IMR-90 (cell line): ENCODE measurements around the gene FADS2. TPM values are rescaled to one million over a fixed set of nuclear protein-coding genes. Genes with fewer than 3 reads are reported as not detected.

Experiments used
- ATAC-seq: fragments of 200-7000 bp; cut with Tn5 transposase; 2 replicates; pipeline ENCODE4 v1.9.1; 2020; ENCODE audit warnings: low read depth, mild to moderate bottlenecking, moderate library complexity
- BruUV-seq: library from RNA; stranded (reverse); fragments of 400-500 nt; replicated peaks from 2 replicates; lab custom pipeline; 2021; lab: Mats Ljungman, UMichigan
- CTCF ChIA-PET: fragments of 300-600 bp; formaldehyde crosslinking; extraction: SDS; loops from one replicate; lab custom pipeline; 2021; ENCODE audit warnings: antibody characterized with exemption; lab: Yijun Ruan, JAX
- POLR2A ChIA-PET: fragments of 300-600 bp; sonication (Branson Sonifier 250); formaldehyde crosslinking; loops from one replicate; lab custom pipeline; 2022; ENCODE audit warnings: antibody characterized with exemption; ENCODE audit not compliant: unreplicated experiment; lab: Charles Lee
- DNase-seq: peaks from one replicate; pipeline ENCODE4 v3.0.0; 2013
- H2AFZ ChIP-seq: replicated peaks from 2 replicates; pipeline ENCODE3; 2013; ENCODE audit warnings: low read length, mild to moderate bottlenecking; ENCODE audit not compliant: poor library complexity
- H2AK5ac ChIP-seq: 2 replicates; pipeline ENCODE4 v1.6.1; 2013; ENCODE audit warnings: low read depth, low read length, inconsistent platforms
- H2AK9ac ChIP-seq: replicated peaks from 2 replicates; pipeline ENCODE3; 2013; ENCODE audit warnings: mild to moderate bottlenecking, low read depth, low read length, moderate library complexity; ENCODE audit not compliant: poor library complexity
- H2BK120ac ChIP-seq: 2 replicates; pipeline ENCODE4 v1.6.1; 2013; ENCODE audit warnings: low read depth, low read length, inconsistent platforms
- H2BK15ac ChIP-seq: 3 replicates; pipeline ENCODE4 v1.6.1; 2013; ENCODE audit warnings: low read depth, low read length, inconsistent platforms
- H2BK20ac ChIP-seq: 2 replicates; pipeline ENCODE4 v1.6.1; 2013; ENCODE audit warnings: low read depth, mild to moderate bottlenecking, inconsistent platforms, low read length, moderate library complexity
- H2BK5ac ChIP-seq: 2 replicates; pipeline ENCODE4 v1.6.1; 2013; ENCODE audit warnings: mild to moderate bottlenecking, low read depth, low read length, inconsistent platforms; ENCODE audit not compliant: poor library complexity, severe bottlenecking
- H3K14ac ChIP-seq: replicated peaks from 2 replicates; pipeline ENCODE4 v1.6.1; 2013; ENCODE audit warnings: low read depth, low read length, inconsistent platforms
- H3K18ac ChIP-seq: 2 replicates; pipeline ENCODE4 v1.6.1; 2013; ENCODE audit warnings: low read depth, low read length, control low read depth
- H3K23ac ChIP-seq: 2 replicates; pipeline ENCODE4 v1.6.1; 2013; ENCODE audit warnings: low read depth, low read length, inconsistent platforms
- H3K27ac ChIP-seq: 2 replicates; pipeline ENCODE4 v1.5.1; 2013; ENCODE audit warnings: mild to moderate bottlenecking, control low read depth, low read length; ENCODE audit not compliant: insufficient read depth
- H3K27me3 ChIP-seq: 2 replicates; pipeline ENCODE4 v1.6.1; 2013; ENCODE audit warnings: low read length; ENCODE audit not compliant: control insufficient read depth, insufficient read depth
- H3K36me3 ChIP-seq: 2 replicates; pipeline ENCODE4 v1.6.1; 2013; ENCODE audit warnings: low read length, mixed read lengths; ENCODE audit not compliant: control insufficient read depth, insufficient read depth
- H3K4ac ChIP-seq: 2 replicates; pipeline ENCODE4 v1.6.1; 2013; ENCODE audit warnings: low read depth, low read length, inconsistent platforms
- H3K4me1 ChIP-seq: 2 replicates; pipeline ENCODE4 v1.6.1; 2013; ENCODE audit warnings: low read length, mixed read lengths; ENCODE audit not compliant: control insufficient read depth, insufficient read depth
- H3K4me2 ChIP-seq: 2 replicates; pipeline ENCODE4 v1.6.1; 2013; ENCODE audit warnings: low read depth, mild to moderate bottlenecking, control low read depth, low read length, moderate library complexity
- H3K4me3 ChIP-seq: 2 replicates; pipeline ENCODE4 v1.5.1; 2013; ENCODE audit warnings: low read depth, mild to moderate bottlenecking, control low read depth, low read length, moderate library complexity; ENCODE audit not compliant: insufficient read depth
- H3K56ac ChIP-seq: 2 replicates; pipeline ENCODE4 v1.6.1; 2013; ENCODE audit warnings: low read length, inconsistent platforms; ENCODE audit not compliant: insufficient read depth; ENCODE audit errors: extremely low read depth
- H3K79me1 ChIP-seq, 2 experiments: 2 replicates each; pipeline ENCODE4 v1.6.1; 2013; ENCODE audit warnings: low read length in 2 of 2, inconsistent platforms in 1 of 2, low read depth in 1 of 2
- H3K9ac ChIP-seq: 2 replicates; pipeline ENCODE4 v1.6.1; 2013; ENCODE audit warnings: low read depth, low read length, control low read depth
- H3K9me1 ChIP-seq: 2 replicates; pipeline ENCODE4 v1.6.1; 2013; ENCODE audit warnings: low read length, inconsistent platforms; ENCODE audit not compliant: insufficient read depth
- H3K9me3 ChIP-seq: 2 replicates; pipeline ENCODE4 v1.6.1; 2013; ENCODE audit warnings: low read length; ENCODE audit not compliant: control insufficient read depth, insufficient read depth
- H4K20me1 ChIP-seq: 2 replicates; pipeline ENCODE4 v1.6.1; 2013; ENCODE audit warnings: low read length, inconsistent platforms; ENCODE audit not compliant: insufficient read depth
- H4K5ac ChIP-seq: 2 replicates; pipeline ENCODE4 v1.6.1; 2013; ENCODE audit warnings: mild to moderate bottlenecking, low read depth, low read length, control low read depth
- H4K8ac ChIP-seq, 2 experiments: 2 replicates each; pipeline ENCODE4 v1.6.1; 2013; ENCODE audit warnings: low read depth in 2 of 2, low read length in 2 of 2, control low read depth in 1 of 2, inconsistent platforms in 1 of 2
- H4K91ac ChIP-seq: 2 replicates; pipeline ENCODE4 v1.6.1; 2013; ENCODE audit warnings: low read depth, low read length, inconsistent platforms; ENCODE audit not compliant: insufficient read depth
- CEBPB ChIP-seq: IDR thresholded peaks from 2 replicates; pipeline ENCODE4 v1.6.1; 2012; ENCODE audit warnings: low read depth, low read length, improper control_type of control experiment
- FOS ChIP-seq: fragments of 150-350 bp; IDR thresholded peaks from 2 replicates; pipeline ENCODE4 v1.6.1; 2016; ENCODE audit warnings: low read depth, low read length
- RAD21 ChIP-seq: IDR thresholded peaks from 2 replicates; pipeline ENCODE4 v1.6.1; 2012; ENCODE audit warnings: low read length, improper control_type of control experiment
- WGBS, 2 experiments: methylation state at CpG; one replicate each; pipeline versions ENCODE4 v1.1.5 to v1.1.7; 2013; ENCODE audit warnings: missing lambda C conversion rate in 2 of 2; ENCODE audit not compliant: insufficient read length in 1 of 2; ENCODE audit errors: extremely low coverage in 2 of 2; 5-methylcytosine and 5-hydroxymethylcytosine counted together
- dilution Hi-C: fragments of 300-500 bp; cut with HindIII; formaldehyde crosslinking; loops from one replicate; pipeline ENCODE4 v1.14.3; 2018; ENCODE audit warnings: low sequenced_read_pairs; ENCODE audit not compliant: unreplicated experiment
- in situ Hi-C: fragments of 300-500 bp; cut with MboI; formaldehyde crosslinking; loops from 3 replicates; pipeline ENCODE4 v1.14.3; 2019; ENCODE audit warnings: low sequenced_read_pairs, inconsistent platforms, mixed read lengths
- intact Hi-C: fragments of 100-400 bp; cut with micrococcal nuclease; formaldehyde crosslinking; loops from 2 replicates; pipeline ENCODE4 v1.10.0; 2022
- polyA plus RNA-seq, 3 experiments: library from polyadenylated mRNA; depleted of rRNA; stranded (reverse); fragments of >200 nt; gene quantifications; 2 replicates each; pipeline ENCODE4 v1.2.3, GENCODE V29; 2012; ENCODE audit warnings: low replicate concordance in 1 of 3
- total RNA-seq: library from RNA; depleted of rRNA; stranded (reverse); fragments of >200 nt; gene quantifications from 2 replicates; pipeline ENCODE4 v1.2.3, GENCODE V29; 2012

The FADS2 gene
- total and polyA plus RNA-seq, 2 of the 4 experiments (the other 2 are of a cell fraction), result 33.3 to 88.4 TPM

- Histone ChIP-seq H3K27ac (no peak overlapping the region), H3K36me3 (peaks cover 24% of the 10 kb centered on the region), H2BK15ac (no peak overlapping the region), H2AFZ (no peak overlapping the region), H2AK5ac (no peak overlapping the region), H3K23ac (no peak overlapping the region; the same call in 1 of the 2 replicates), H4K91ac (no peak overlapping the region), H2BK20ac (no peak overlapping the region), H3K14ac (no peak overlapping the region), H3K56ac (no peak overlapping the region), H3K4me1 (peaks cover 3% of the 10 kb centered on the region), H3K4me2 (no peak overlapping the region), H3K18ac (no peak overlapping the region), H3K9me3 (no peaks in the 10 kb centered on the region), H3K4me3 (no peak overlapping the region), H3K4ac (no peak overlapping the region), H3K9me1 (peaks cover 9% of the 10 kb centered on the region), H3K9ac (no peak overlapping the region), H2AK9ac (peak overlapping the region; percentile 3), H4K5ac (no peak overlapping the region), H4K20me1 (peaks cover 6% of the 10 kb centered on the region), H3K79me1 (peaks cover 21 to 55% of the 10 kb centered on the region in 2 experiments), H3K27me3 (no peaks in the 10 kb centered on the region), H2BK5ac (no peak overlapping the region), H4K8ac (0 out of 4 replicates have a peak overlapping the region, but pooled peaks of 1 of the 2 experiments have one; percentile 50), H2BK120ac (no peak overlapping the region)
- intact Hi-C loops (no loop called here), in situ Hi-C loops (no loop called here), dilution Hi-C loops (no loop called here)
- CTCF ChIA-PET, result interaction anchor here (0.6 to 1.2 kb wide), 2 partner anchors 14 to 97 kb away, joined by 3 read pairs; no protein-coding TSS in a partner anchor
- DNase-seq (peak; percentile 68), ATAC-seq (peak; percentile 79)
- WGBS, 2 experiments, result no CpG with 5 or more reads among the region's 3 CpGs
- BruUV-seq, result TSS peak; percentile 48
- no peak for TF ChIP-seq CEBPB
- peak; percentile 18; the same call in 1 of the 2 replicates for TF ChIP-seq FOS
- peak; percentile 6; the same call in 1 of the 2 replicates for TF ChIP-seq RAD21
- POLR2A ChIA-PET, result interaction anchor here (0.5 kb wide), 1 partner anchor 34 kb away, joined by 3 read pairs; no protein-coding TSS in a partner anchor
Measured at GRCh38 chr11:61800331-61801281, 27.5 kb upstream of the FADS2 start.
